GM21529 (cell line): ENCODE data around the gene MTERF2.

ENCODE experiments used
- ATAC-seq: cut with Tn5 transposase; IDR thresholded peaks from one replicate; pipeline ENCODE4 v1.9.1; 2021; ENCODE audit not compliant: unreplicated experiment

The MTERF2 gene

DNA sequence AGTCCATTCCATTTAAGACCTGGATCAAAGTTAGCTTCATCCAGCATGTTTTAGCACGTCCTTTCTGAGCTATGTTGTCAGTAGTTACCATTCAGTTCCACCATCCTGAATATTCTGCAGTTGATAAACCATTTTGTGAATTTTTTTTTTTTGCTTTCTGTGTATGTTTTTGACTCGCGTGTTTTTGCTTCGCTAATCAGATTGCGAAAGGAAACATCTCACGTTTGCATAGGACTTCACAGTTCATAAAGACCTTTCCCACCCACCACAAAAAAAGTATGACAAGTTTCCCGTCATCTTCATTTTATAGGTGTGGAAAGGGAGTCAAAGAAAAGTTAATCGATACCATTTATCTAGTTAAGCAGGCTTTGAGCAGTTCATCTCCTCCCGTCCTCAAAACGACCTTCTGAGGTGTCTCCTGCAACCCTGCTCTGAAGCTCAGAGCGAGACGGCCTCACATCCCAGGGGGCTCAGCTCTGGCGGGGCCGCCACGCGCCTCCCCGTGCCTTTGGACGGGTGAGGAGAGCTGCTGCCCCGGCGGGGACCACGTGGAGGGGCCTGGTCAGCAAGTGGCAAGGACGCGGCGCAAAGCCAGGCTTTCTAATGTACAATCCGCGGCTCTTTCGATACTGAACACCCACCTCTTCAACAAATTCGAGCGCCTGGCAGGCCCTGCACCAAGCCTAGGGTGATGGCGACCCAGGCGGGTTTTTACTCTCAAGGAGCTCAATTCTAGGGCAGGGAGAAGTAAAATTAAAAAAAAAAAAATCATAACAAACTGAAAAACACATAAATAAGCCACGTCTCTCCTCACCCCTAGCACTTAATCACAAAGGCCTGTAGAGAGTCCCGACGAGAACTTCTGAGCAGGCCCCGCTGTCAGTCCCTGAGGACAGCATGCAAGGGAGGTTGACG lies 32.2 kb downstream of the MTERF2 start:
- ATAC-seq = no peak

DNA sequence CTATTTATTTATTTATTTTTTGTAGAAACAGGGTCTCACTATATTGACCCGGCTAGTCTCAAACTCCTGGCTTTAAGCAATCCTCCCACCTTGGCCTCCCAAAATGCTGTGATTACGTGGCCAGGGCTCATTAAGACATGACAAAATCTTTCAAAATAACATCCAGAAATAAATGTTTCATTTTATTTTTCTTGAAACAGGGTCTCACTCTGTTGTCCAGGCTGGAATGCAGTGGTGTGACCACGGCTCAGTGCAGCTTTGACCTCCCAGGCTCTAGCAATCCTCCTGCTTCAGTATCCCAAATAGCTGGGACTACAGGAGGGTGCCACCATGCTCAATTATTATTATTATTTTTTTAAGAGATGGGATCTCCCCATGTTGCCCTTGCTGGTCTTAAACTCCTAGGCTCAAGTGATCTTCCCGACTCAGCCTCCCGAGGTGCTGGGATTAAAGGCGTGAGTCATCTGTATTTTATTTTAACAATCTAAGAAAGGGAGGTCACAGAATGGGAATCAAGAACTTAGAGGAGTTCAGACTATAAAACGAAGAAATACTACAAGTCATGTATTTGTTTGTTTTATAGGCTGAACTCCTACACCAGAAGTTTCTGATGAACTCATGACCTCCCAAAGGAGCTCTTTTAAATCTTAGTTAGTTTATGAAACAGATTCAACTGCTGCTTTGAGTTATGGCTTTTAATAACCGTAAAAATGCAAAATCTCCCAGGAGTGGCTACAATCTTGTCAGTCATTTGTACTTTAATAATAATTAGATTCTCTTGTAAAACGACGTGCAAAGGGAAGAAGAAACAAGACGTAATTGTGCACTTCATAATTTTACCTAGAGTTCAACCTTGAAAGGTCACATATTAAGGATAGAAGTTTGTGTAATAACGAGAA lies 33.3 kb downstream of the MTERF2 start:
- no peak for ATAC-seq

GRCh38 chr12:106950591-106950990 lies 36.4 kb downstream of the MTERF2 start:
- no peak for ATAC-seq

DNA sequence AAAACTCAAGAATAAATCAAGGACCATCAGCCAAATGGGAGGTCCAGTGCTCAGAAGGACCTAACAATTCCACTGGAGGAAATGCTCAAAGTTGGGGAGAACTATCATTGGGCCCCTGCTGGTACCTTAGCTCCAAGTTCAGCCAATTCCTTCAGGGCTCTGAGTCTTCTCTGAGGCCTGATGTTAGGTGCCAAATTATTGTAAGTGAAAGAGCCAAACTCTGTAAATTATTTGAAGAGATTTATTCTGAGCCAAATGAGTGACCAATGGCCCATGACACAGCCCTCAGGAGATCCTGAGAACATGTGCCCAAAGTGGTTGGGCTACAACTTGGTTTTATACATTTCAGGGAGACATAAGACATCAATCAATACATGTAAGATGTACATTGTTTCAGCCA lies 39.5 kb downstream of the MTERF2 start:
- ATAC-seq = no peak

GRCh38 chr12:106945261-106945851 lies 41.6 kb downstream of the MTERF2 start:
- no peak for ATAC-seq

DNA sequence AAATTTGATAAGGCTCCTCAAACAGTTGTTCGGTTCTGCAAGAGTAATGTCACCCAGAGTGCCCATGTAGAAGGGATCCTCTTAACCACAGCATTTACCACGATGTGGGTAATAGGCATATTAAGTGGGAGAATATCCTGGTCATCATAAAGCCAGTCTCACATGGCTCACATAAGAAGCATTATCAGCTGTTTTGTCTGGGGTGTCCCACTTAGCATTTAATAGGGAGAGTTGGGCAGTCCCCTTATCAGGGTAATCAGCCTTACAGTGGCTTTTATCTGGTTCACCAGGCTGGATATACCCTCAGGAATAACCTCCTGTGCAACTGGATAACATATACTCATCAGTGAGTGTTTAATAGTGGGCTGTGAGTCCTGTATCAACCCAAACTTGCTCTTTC lies 44.2 kb downstream of the MTERF2 start:
- no peak for ATAC-seq

DNA sequence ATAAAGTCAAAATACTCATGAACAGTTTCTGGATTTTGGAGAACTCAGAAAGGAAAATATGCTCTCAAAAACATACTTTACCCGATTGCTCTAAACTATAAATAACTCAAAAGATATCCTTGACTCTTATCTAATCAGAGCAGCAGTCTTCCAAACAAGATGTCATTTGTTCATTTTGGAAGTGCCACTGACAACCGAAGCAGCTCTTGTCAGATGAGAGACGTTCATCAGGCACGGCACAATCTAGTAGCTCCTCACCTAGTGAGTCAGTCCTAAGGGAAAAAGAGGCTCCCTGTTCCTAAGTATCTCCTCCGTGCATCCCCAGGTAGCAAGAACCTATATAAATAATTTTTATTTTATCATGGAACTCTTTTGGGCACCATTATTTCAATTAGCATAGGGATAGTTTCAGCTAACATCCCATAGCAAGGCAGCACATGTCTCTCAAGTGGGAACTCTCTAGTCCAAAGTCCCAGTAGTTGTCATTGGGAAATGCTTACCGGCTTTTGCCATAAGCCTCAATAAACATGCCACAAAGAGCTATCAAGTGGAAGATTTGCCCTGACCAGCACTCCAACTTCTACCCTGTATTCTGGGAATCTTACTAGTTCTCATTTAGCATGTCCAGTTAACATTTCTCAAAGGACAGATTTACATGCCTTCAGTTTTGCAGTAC lies 45.3 kb downstream of the MTERF2 start:
- no peak for ATAC-seq

DNA sequence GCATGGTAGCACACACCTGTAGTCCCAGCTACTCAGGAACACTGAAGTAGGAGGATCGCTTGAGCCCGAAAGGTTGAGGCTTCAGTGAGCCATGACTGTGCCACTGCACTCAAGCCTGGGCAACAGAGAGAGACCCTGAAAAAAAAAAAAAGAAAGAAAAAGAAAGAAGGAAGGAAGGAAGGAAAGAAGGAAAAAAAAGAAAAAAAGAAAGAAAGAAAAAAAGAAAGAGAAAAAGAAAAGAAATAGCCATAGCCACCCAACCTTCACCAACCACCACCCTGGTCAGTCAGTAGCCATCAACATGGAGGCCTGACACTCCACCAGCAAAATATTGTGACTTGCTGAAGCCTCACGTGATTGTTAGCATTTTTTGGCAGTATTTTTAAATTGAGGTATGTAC lies 52.7 kb downstream of the MTERF2 start:
- no peak for ATAC-seq
